HG02610 (cell line): ENCODE data around the gene DOCK2.
A peak's percentile ranks its signal among the peaks of the same experiment; 100 is the strongest.
"Not testable (repeated sequence)": the region's sequence is repeated elsewhere in the genome, so short reads cannot be mapped to it uniquely, and the experiment has no call there.

ENCODE experiments used
- ATAC-seq: cut with Tn5 transposase; IDR thresholded peaks from one replicate; pipeline ENCODE4 v1.9.1; 2021; ENCODE audit warnings: mild to moderate bottlenecking, moderate library complexity; ENCODE audit not compliant: unreplicated experiment

DOCK2 gene

GRCh38 chr5:169781420-169782345 is 144.6 kb downstream of the DOCK2 start:
- ATAC-seq: no peak

- ATAC-seq: no peak
Observed at GRCh38 chr5:169785771-169786618, 148.9 kb downstream of the DOCK2 start.

GRCh38 chr5:169788168-169788567 is 151.1 kb downstream of the DOCK2 start:
- ATAC-seq: no peak

GRCh38 chr5:169789417-169789940 is 152.4 kb downstream of the DOCK2 start:
- ATAC-seq: no peak

- ATAC-seq: no peak
Observed at GRCh38 chr5:169791251-169791650, 154.2 kb downstream of the DOCK2 start.

- ATAC-seq: no peak
Observed at GRCh38 chr5:169795338-169795737, 158.3 kb downstream of the DOCK2 start.

- no peak for ATAC-seq
Observed at GRCh38 chr5:169796731-169797130, 159.7 kb downstream of the DOCK2 start.

GRCh38 chr5:169797577-169797976 is 160.5 kb downstream of the DOCK2 start:
- ATAC-seq: no peak

- ATAC-seq: no peak
Observed at GRCh38 chr5:169798438-169798837, 161.4 kb downstream of the DOCK2 start.

GRCh38 chr5:169798906-169799660 is 162.0 kb downstream of the DOCK2 start:
- no peak for ATAC-seq

- ATAC-seq: no peak
Observed at GRCh38 chr5:169801324-169801777, 164.3 kb downstream of the DOCK2 start.

- no peak for ATAC-seq
Observed at GRCh38 chr5:169801781-169802180, 164.7 kb downstream of the DOCK2 start.

- no peak for ATAC-seq
Observed at GRCh38 chr5:169803077-169803981, 166.3 kb downstream of the DOCK2 start.

- ATAC-seq: peak; percentile 15
Observed at GRCh38 chr5:169804861-169805260, 167.8 kb downstream of the DOCK2 start.

GRCh38 chr5:169805527-169805934 is 168.5 kb downstream of the DOCK2 start:
- peak; percentile 87 for ATAC-seq

GRCh38 chr5:169805937-169806700 is 169.0 kb downstream of the DOCK2 start:
- peak; percentile 66 for ATAC-seq

- no peak for ATAC-seq
Observed at GRCh38 chr5:169808118-169808581, 171.1 kb downstream of the DOCK2 start.

GRCh38 chr5:169808880-169809279 is 171.8 kb downstream of the DOCK2 start:
- not testable (repeated sequence) for ATAC-seq

GRCh38 chr5:169809281-169809680 is 172.2 kb downstream of the DOCK2 start:
- ATAC-seq: no peak
